Heart left ventricle (tissue), 16 donors: ENCODE results near the gene CNST. TPM values are rescaled to one million over a fixed set of nuclear protein-coding genes. Genes with fewer than 3 reads are reported as not detected.

Source experiments
- ATAC-seq, 4 donors: fragments of 200-7000 bp; cut with Tn5 transposase; one replicate each; pipeline ENCODE4 v1.9.1; 2020 to 2022; ENCODE audit warnings: moderate library complexity in 4 of 4, mild to moderate bottlenecking in 3 of 4, moderate number of reproducible peaks in 1 of 4
- DNase-seq, 5 donors: peaks; one replicate each; pipeline ENCODE4 v3.0.0-alpha.2; 2020
- H3K27ac ChIP-seq, 12 donors: fragments of 200-600 bp; sonication (generic) in 4 of 12; one replicate each; pipeline versions ENCODE4 v1.5.0 to v1.8.0; 2016 to 2022; ENCODE audit warnings: mild to moderate bottlenecking in 2 of 12
- H3K27me3 ChIP-seq, 9 donors: fragments of 200-600 bp; sonication (generic) in 2 of 9; one replicate each; pipeline versions ENCODE4 v1.5.1 to v1.8.0; 2016 to 2022; ENCODE audit warnings: mild to moderate bottlenecking in 3 of 9
- H3K36me3 ChIP-seq, 9 donors: fragments of 200-600 bp; sonication (generic) in 2 of 9; one replicate each; pipeline versions ENCODE4 v1.5.0 to v1.8.0; 2018 to 2022; ENCODE audit warnings: mild to moderate bottlenecking in 2 of 9
- H3K4me1 ChIP-seq, 12 donors: fragments of 200-600 bp; sonication (generic) in 4 of 12; one replicate each; pipeline versions ENCODE4 v1.5.0 to v1.8.0; 2016 to 2022; ENCODE audit warnings: mild to moderate bottlenecking in 3 of 12
- H3K4me3 ChIP-seq, 12 donors: fragments of 200-600 bp; sonication (generic) in 4 of 12; one replicate each; pipeline versions ENCODE4 v1.5.0 to v1.8.0; 2017 to 2022; ENCODE audit warnings: mild to moderate bottlenecking in 9 of 12, moderate library complexity in 4 of 12
- H3K9me3 ChIP-seq, 12 donors: fragments of 200-600 bp; sonication (generic) in 4 of 12; one replicate each; pipeline versions ENCODE4 v1.5.0 to v1.8.0; 2016 to 2022; ENCODE audit warnings: mild to moderate bottlenecking in 1 of 12
- CTCF ChIP-seq, 12 donors: fragments of 200-600 bp; sonication (generic) in 4 of 12; IDR thresholded peaks; one replicate each; pipeline versions ENCODE4 v1.5.0 to v1.8.0; 2018 to 2022; ENCODE audit warnings: antibody characterized with exemption in 12 of 12, mild to moderate bottlenecking in 5 of 12
- POLR2A ChIP-seq, 2 donors: fragments of 450-650 bp; IDR thresholded peaks; one replicate each; pipeline ENCODE4 v1.6.1; 2017; ENCODE audit warnings: antibody characterized with exemption in 2 of 2, mild to moderate bottlenecking in 2 of 2, moderate library complexity in 2 of 2
- WGBS, 4 donors: extraction: QIAGEN DNeasy Blood & Tissue Kit in 2 of 4; methylation state at CpG; one replicate each; pipeline versions ENCODE4 v1.1.5 to v1.1.7; 2013 to 2018; 5-methylcytosine and 5-hydroxymethylcytosine counted together
- intact Hi-C, 10 donors: fragments of 100-400 bp; cut with DNase I; formaldehyde crosslinking; loops; one replicate each; pipeline versions ENCODE4 v1.11.1 to v1.14.2; 2022
- polyA plus RNA-seq, 2 donors: library from polyadenylated mRNA; stranded (reverse); fragments of 200-250 nt; gene quantifications; one replicate each; pipeline ENCODE4 v1.2.3, GENCODE V29; 2013
- total RNA-seq, 9 donors: library from RNA; depleted of rRNA in 2 of 9; stranded (reverse); fragments of >200 nt in 2 of 9; fragmentation: NEBNext Ultra II Directional in 3 of 9; extraction: Animal tissue kit (Norgen Biotek cat#: 25700) in 3 of 9; gene quantifications; one replicate each; pipeline versions ENCODE4 v1.1.0 to v1.2.4, GENCODE V29; 2016 to 2023
- donor health status: ischemic (EF 13 %, LVEDD 7.1; RV severe dilation, severe dysfunction).
- donor health status: healthy with polysubstance abuse.
- donor health status: DM: no; HTN: yes; CAD: no.
- donor health status: DM: no; HTN: no; CAD: no.
- donor health status: ischemic (EF 25% LVEDD 6.9; RV normal size, moderate dysfunction).
- donor health status: ischemic (EF 25% LVEDD 5.7; RV mildly dilated, moderate dysfunction).
- donor health status: healthy.
- donor health status: DM: yes; HTN: yes; CAD: no.
- donor health status: ischemic (EF 35%, LVEDD 5.7; RV mildly dilated, moderate dysfunction).
- donor health status: nonischemic (EF 11% LVEDD 7.7; RV severe dilation, severe dysfunction).
- donor health status: DM: yes; HTN: yes; CAD: no.
- donor health status: PGD.
- donor health status: ischemic (EF 29% LVEDD 5.4; RV normal size, mild dysfunction).
- donor health status: nonischemic (EF 23%, LVEDD 6.1; RV moderate dilation, normal function).

CNST gene
- total and polyA plus RNA-seq, 11 donors: 3.9 to 23.9 (median 17.6) TPM

DNA sequence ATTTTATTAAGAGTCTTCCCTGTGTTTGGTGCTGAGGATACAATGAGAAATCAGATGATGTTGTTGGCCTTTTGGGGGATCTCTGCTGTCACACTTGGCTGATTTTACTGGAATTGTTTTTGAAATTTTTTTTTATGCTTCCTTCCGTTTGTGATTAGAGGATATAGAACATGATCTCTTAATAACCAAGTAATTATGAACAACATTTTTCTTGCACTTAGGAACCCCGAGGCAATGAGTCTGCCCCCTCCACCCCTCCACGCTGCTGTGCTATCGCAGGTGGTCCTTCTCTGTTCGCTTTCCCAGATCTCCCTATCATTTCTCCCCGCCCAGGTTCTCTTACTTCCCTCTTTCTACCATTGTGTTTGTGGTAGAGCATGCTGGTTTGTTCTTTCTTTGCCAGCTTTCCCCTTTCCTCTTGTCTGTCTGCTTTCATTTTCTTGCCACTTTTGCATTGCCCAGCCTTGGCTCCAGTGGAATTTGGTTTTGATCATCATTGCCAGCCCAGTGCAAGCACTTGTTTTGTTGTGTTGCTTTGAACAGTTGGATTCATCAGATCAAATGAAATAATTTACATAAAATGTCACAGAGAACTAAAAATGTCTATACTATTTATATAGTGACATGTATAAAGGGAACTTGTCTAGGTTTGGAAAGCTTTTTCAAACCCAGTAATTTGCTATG is 84.9 kb downstream of the CNST start:
- Histone ChIP-seq H3K36me3 (peaks cover 0 to 53% (median 37%) of the 10 kb centered on the region in 9 donors), H3K27ac (peak overlapping the region in 4 of 12 donors; percentile 4 to 54 (median 48)), H3K4me1 (peaks cover 0 to 27% (median 1%) of the 10 kb centered on the region in 12 donors), H3K9me3 (no peaks in the 10 kb centered on the region), H3K4me3 (peak overlapping the region in 9 of 12 donors; percentile 9 to 58 (median 25)), H3K27me3 (no peaks in the 10 kb centered on the region)
- TF ChIP-seq CTCF (IDR thresholded peaks at IDR 0.05) (no peak), POLR2A (IDR thresholded peaks at IDR 0.05) (no peak)
- intact Hi-C loops: loop anchor here in 1 of 10 donors (5.0 kb wide), 1 partner anchor 36 kb away; no protein-coding TSS in a partner anchor
- DNase-seq (no peak), ATAC-seq (peak in 1 of 4 donors; percentile 10)
- WGBS, 4 donors: 43 to 54% (median 47%) methylated on average over 6 of the region's 6 CpGs

DNA sequence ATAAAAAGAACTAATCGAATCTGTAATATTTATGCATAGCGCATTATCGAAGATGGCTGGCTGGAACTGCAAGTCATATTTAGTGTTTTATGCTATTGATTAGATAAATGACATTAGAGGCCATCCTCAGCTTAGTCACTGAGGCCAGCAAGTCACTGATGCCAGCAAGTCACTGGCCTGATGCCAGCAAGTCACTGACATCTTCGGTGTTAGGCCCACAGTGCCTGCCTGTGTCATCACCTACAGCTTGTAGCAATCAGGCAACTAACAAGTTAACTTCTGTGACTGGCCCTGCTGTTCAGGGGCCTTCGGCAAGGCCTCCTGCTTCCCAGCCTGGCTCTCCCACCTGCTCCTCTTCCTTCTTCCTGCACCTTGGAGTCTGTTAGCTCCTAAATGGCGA is 92.3 kb downstream of the CNST start:
- Histone ChIP-seq H3K4me1 (no peaks in the 10 kb centered on the region), H3K27me3 (no peaks in the 10 kb centered on the region), H3K27ac (no peak overlapping the region), H3K9me3 (no peaks in the 10 kb centered on the region), H3K36me3 (peaks cover 0 to 80% (median 61%) of the 10 kb centered on the region in 9 donors), H3K4me3 (no peak overlapping the region)
- intact Hi-C loops: no loop called here
- ATAC-seq (no peak), DNase-seq (no peak)
- no peak for TF ChIP-seq POLR2A (IDR thresholded peaks at IDR 0.05)
- TF ChIP-seq CTCF (IDR thresholded peaks at IDR 0.05): no peak
- 77 to 86% (median 81%) methylated on average over 6 of the region's 6 CpGs for WGBS, 4 donors

- TF ChIP-seq CTCF (IDR thresholded peaks at IDR 0.05) (no peak), POLR2A (IDR thresholded peaks at IDR 0.05) (no peak)
Measured at GRCh38 chr1:246659594-246660140, 93.4 kb downstream of the CNST start.

DNA sequence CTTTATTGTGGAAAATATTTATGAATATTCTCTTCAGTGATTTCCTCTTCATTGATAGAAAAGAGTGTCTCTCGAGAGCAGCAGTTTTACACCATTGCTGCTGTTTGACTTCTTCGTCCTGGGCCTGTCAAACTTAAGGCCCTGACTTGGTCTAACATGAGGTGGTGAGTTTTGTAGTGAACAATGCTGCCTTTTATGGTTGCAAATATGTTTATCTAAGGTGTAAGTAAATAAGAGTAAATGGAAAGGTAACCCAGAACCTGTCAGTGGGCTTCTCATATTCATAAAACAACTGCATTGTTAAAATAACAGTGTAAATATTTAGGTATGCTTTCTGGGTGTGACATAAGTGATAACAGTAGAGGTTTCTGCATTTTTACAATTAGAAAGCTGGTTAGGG is 95.2 kb downstream of the CNST start:
- H3K36me3 ChIP-seq: peaks cover 0 to 86% (median 60%) of the 10 kb centered on the region in 9 donors
- no peak for ATAC-seq
- WGBS, 4 donors: 89 to 95% (median 91%) methylated on average over 2 of the region's 2 CpGs

More at GRCh38 chr1:246659594-246660140, 93.4 kb downstream of the CNST start:
- Histone ChIP-seq H3K4me1 (no peaks in the 10 kb centered on the region), H3K36me3 (peaks cover 0 to 81% (median 55%) of the 10 kb centered on the region in 9 donors), H3K4me3 (no peak overlapping the region), H3K9me3 (no peaks in the 10 kb centered on the region), H3K27me3 (no peaks in the 10 kb centered on the region), H3K27ac (no peak overlapping the region)
- ATAC-seq (no peak), DNase-seq (no peak)
- WGBS, 4 donors: 88 to 93% (median 92%) methylated on average over 6 of the region's 6 CpGs
- intact Hi-C loops: no loop called here

More for the DNA sequence above, 95.2 kb downstream of the CNST start:
- TF ChIP-seq CTCF (IDR thresholded peaks at IDR 0.05) (no peak), POLR2A (IDR thresholded peaks at IDR 0.05) (no peak)
- H3K4me1 ChIP-seq: no peaks in the 10 kb centered on the region
- H3K9me3 ChIP-seq: no peaks in the 10 kb centered on the region
- H3K27me3 ChIP-seq: no peaks in the 10 kb centered on the region
- intact Hi-C loops: no loop called here
- H3K4me3 ChIP-seq: no peak overlapping the region
- no peak overlapping the region for H3K27ac ChIP-seq
- DNase-seq: no peak
